ENCODE results near the gene NKD1. TPM values are rescaled to one million over a fixed set of nuclear protein-coding genes. Genes with fewer than 3 reads are reported as not detected.

NKD1 gene
- total RNA-seq, 1 donor from 2014 or later = 0.43 TPM

GRCh38 chr16:50570808-50571598 lies 22.8 kb downstream of the NKD1 start:
- H3K4me3 Mint-ChIP-seq (ENCODE audit: unreplicated experiment) = no peak overlapping the region
- H3K4me1 Mint-ChIP-seq (ENCODE audit: unreplicated experiment) = no peaks in the 10 kb centered on the region
- H3K9me3 Mint-ChIP-seq (ENCODE audit: unreplicated experiment) = no peaks in the 10 kb centered on the region
- H3K27me3 Mint-ChIP-seq (ENCODE audit: unreplicated experiment) = peaks cover 11% of the 10 kb centered on the region
- TF ChIP-seq CTCF (IDR thresholded peaks at IDR 0.05) = no peak
- H3K27ac Mint-ChIP-seq (ENCODE audit: unreplicated experiment) = no peak overlapping the region
- DNase-seq (ENCODE audit: extremely low spot score, unreplicated experiment) = no peak
- H3K36me3 Mint-ChIP-seq (ENCODE audit: unreplicated experiment) = no peaks in the 10 kb centered on the region

GRCh38 chr16:50571786-50572185 lies 23.6 kb downstream of the NKD1 start:
- Mint-ChIP-seq H3K27ac (ENCODE audit: unreplicated experiment) (no peak overlapping the region), H3K4me1 (ENCODE audit: unreplicated experiment) (no peaks in the 10 kb centered on the region), H3K9me3 (ENCODE audit: unreplicated experiment) (no peaks in the 10 kb centered on the region), H3K36me3 (ENCODE audit: unreplicated experiment) (no peaks in the 10 kb centered on the region), H3K4me3 (ENCODE audit: unreplicated experiment) (no peak overlapping the region), H3K27me3 (ENCODE audit: unreplicated experiment) (peaks cover 11% of the 10 kb centered on the region)
- no peak for DNase-seq (ENCODE audit: extremely low spot score, unreplicated experiment)
- TF ChIP-seq CTCF (IDR thresholded peaks at IDR 0.05) = no peak

- no peaks in the 10 kb centered on the region for H3K9me3 Mint-ChIP-seq (ENCODE audit: unreplicated experiment)
Observed at GRCh38 chr16:50572700-50573099, 24.5 kb downstream of the NKD1 start.

GRCh38 chr16:50573279-50573678 lies 25.1 kb downstream of the NKD1 start:
- H3K36me3 Mint-ChIP-seq (ENCODE audit: unreplicated experiment) = no peaks in the 10 kb centered on the region
- H3K27ac Mint-ChIP-seq (ENCODE audit: unreplicated experiment) = no peak overlapping the region
- no peak overlapping the region for H3K4me3 Mint-ChIP-seq (ENCODE audit: unreplicated experiment)
- peaks cover 11% of the 10 kb centered on the region for H3K27me3 Mint-ChIP-seq (ENCODE audit: unreplicated experiment)
- no peak for DNase-seq (ENCODE audit: extremely low spot score, unreplicated experiment)
- no peaks in the 10 kb centered on the region for H3K9me3 Mint-ChIP-seq (ENCODE audit: unreplicated experiment)
- H3K4me1 Mint-ChIP-seq (ENCODE audit: unreplicated experiment) = no peaks in the 10 kb centered on the region
- no peak for TF ChIP-seq CTCF (IDR thresholded peaks at IDR 0.05)

More at GRCh38 chr16:50572700-50573099, 24.5 kb downstream of the NKD1 start:
- no peak overlapping the region for H3K27ac Mint-ChIP-seq (ENCODE audit: unreplicated experiment)
- no peak for DNase-seq (ENCODE audit: extremely low spot score, unreplicated experiment)
- peaks cover 11% of the 10 kb centered on the region for H3K27me3 Mint-ChIP-seq (ENCODE audit: unreplicated experiment)
- H3K4me1 Mint-ChIP-seq (ENCODE audit: unreplicated experiment) = no peaks in the 10 kb centered on the region
- H3K4me3 Mint-ChIP-seq (ENCODE audit: unreplicated experiment) = no peak overlapping the region
- TF ChIP-seq CTCF (IDR thresholded peaks at IDR 0.05) = no peak
- no peaks in the 10 kb centered on the region for H3K36me3 Mint-ChIP-seq (ENCODE audit: unreplicated experiment)

- H3K27me3 Mint-ChIP-seq (ENCODE audit: unreplicated experiment) = peaks cover 11% of the 10 kb centered on the region
- no peak for TF ChIP-seq CTCF (IDR thresholded peaks at IDR 0.05)
- DNase-seq (ENCODE audit: extremely low spot score, unreplicated experiment) = no peak
- H3K4me1 Mint-ChIP-seq (ENCODE audit: unreplicated experiment) = no peaks in the 10 kb centered on the region
- H3K36me3 Mint-ChIP-seq (ENCODE audit: unreplicated experiment) = no peaks in the 10 kb centered on the region
- H3K27ac Mint-ChIP-seq (ENCODE audit: unreplicated experiment) = no peak overlapping the region
- H3K4me3 Mint-ChIP-seq (ENCODE audit: unreplicated experiment) = no peak overlapping the region
- no peaks in the 10 kb centered on the region for H3K9me3 Mint-ChIP-seq (ENCODE audit: unreplicated experiment)
Observed at GRCh38 chr16:50573947-50574744, 25.9 kb downstream of the NKD1 start.
